ENCODE results near the gene HNRNPH1. TPM values are rescaled to one million over a fixed set of nuclear protein-coding genes. Genes with fewer than 3 reads are reported as not detected.
A peak's percentile ranks its signal among the peaks of the same experiment; 100 is the strongest.

The HNRNPH1 gene
- total and polyA plus RNA-seq, 7 experiments from 2014 or later = 120 to 2,239 (median 1,629) TPM

- Histone ChIP-seq H3K27ac (ENCODE audit: low read depth, low read length) (peak overlapping the region; percentile 23), H3K4me3 (ENCODE audit: low read length) (no peak overlapping the region), H3K27me3 (ENCODE audit: control insufficient read depth in 2 of 2, insufficient read depth in 2 of 2, low read length in 2 of 2) (no peaks in the 10 kb centered on the region), H3K9me3 (ENCODE audit: control insufficient read depth in 2 of 3, low read length in 3 of 3) (no peaks in the 10 kb centered on the region), H3K36me3 (ENCODE audit: control insufficient read depth in 2 of 3, insufficient read depth in 3 of 3, low read length in 3 of 3) (peaks cover 8 to 81% (median 26%) of the 10 kb centered on the region in 3 experiments), H3K4me1 (ENCODE audit: control insufficient read depth in 2 of 2, insufficient read depth in 2 of 2, low read length in 2 of 2) (peaks cover 8 to 16% of the 10 kb centered on the region in 2 donors)
- POLR2A ChIA-PET = interaction anchor here (1.0 to 7.4 kb wide), 5 partner anchors 10 to 70 kb away, joined by 4 to 135 read pairs (median 4); partner anchors contain the start of gene HNRNPH1
- Mint-ChIP-seq H3K36me3 (peaks cover 14 to 38% (median 29%) of the 10 kb centered on the region in 5 donors), H3K4me1 (peaks cover 27 to 59% (median 45%) of the 10 kb centered on the region in 7 donors), H3K27me3 (no peaks in the 10 kb centered on the region), H3K9me3 (peaks cover 0 to 4% (median 0%) of the 10 kb centered on the region in 11 donors), H3K4me3 (peak overlapping the region in 8 of 10 donors; percentile 39 to 68 (median 60)), H3K27ac (peak overlapping the region; percentile 16 to 82 (median 72))
- DNase-seq (peak in 8 of 9 donors; percentile 35 to 73 (median 58)), ATAC-seq (peak; percentile 68)
- CTCF ChIA-PET = interaction anchor here (1.8 kb wide), 1 partner anchor 15 kb away, joined by 5 read pairs; the partner anchor contains the start of gene HNRNPH1
- intact Hi-C loops (cut with micrococcal nuclease) = loop anchor here (1.0 kb wide), 2 partner anchors 11 to 13 kb away; no protein-coding TSS in a partner anchor
Measured at GRCh38 chr5:179608131-179608581, 15.3 kb downstream of the HNRNPH1 start.

- Mint-ChIP-seq H3K4me3 (peak overlapping the region in 2 of 10 donors; percentile 27 to 67), H3K27ac (peak overlapping the region; percentile 16 to 82 (median 72)), H3K4me1 (peaks cover 21 to 52% (median 39%) of the 10 kb centered on the region in 7 donors), H3K36me3 (peaks cover 10 to 35% (median 21%) of the 10 kb centered on the region in 5 donors), H3K9me3 (no peaks in the 10 kb centered on the region), H3K27me3 (no peaks in the 10 kb centered on the region)
- no peak for DNase-seq
- Histone ChIP-seq H3K36me3 (ENCODE audit: control insufficient read depth in 2 of 3, insufficient read depth in 3 of 3, low read length in 3 of 3) (peaks cover 0 to 78% (median 18%) of the 10 kb centered on the region in 3 experiments), H3K27me3 (ENCODE audit: control insufficient read depth in 2 of 2, insufficient read depth in 2 of 2, low read length in 2 of 2) (no peaks in the 10 kb centered on the region), H3K4me3 (ENCODE audit: low read length) (no peak overlapping the region), H3K4me1 (ENCODE audit: control insufficient read depth in 2 of 2, insufficient read depth in 2 of 2, low read length in 2 of 2) (peaks cover 8 to 16% of the 10 kb centered on the region in 2 donors), H3K9me3 (ENCODE audit: control insufficient read depth in 2 of 3, low read length in 3 of 3) (no peaks in the 10 kb centered on the region), H3K27ac (ENCODE audit: low read depth, low read length) (peak overlapping the region; percentile 23)
- ChIA-PET CTCF (interaction anchor here (1.8 kb wide), 1 partner anchor 16 kb away, joined by 5 read pairs; the partner anchor contains the start of gene HNRNPH1), POLR2A (interaction anchor here (1.0 to 7.4 kb wide), 4 partner anchors 9 to 57 kb away, joined by 4 to 135 read pairs (median 4); partner anchors contain the start of gene HNRNPH1)
- intact Hi-C loops (cut with micrococcal nuclease) = no loop called here
- peak; percentile 8 for ATAC-seq
Measured at GRCh38 chr5:179607160-179607931, 16.1 kb downstream of the HNRNPH1 start.

- peaks cover 0 to 81% (median 18%) of the 10 kb centered on the region in 3 experiments for H3K36me3 ChIP-seq (ENCODE audit: control insufficient read depth in 2 of 3, insufficient read depth in 3 of 3, low read length in 3 of 3)
- no peak for ATAC-seq
- Mint-ChIP-seq H3K4me3 (peak overlapping the region in 1 of 10 donors; percentile 27), H3K36me3 (peaks cover 8 to 33% (median 19%) of the 10 kb centered on the region in 5 donors), H3K27me3 (no peaks in the 10 kb centered on the region), H3K27ac (peak overlapping the region in 5 of 9 donors; percentile 2 to 63 (median 63)), H3K4me1 (peaks cover 18 to 50% (median 36%) of the 10 kb centered on the region in 7 donors), H3K9me3 (no peaks in the 10 kb centered on the region)
- no peaks in the 10 kb centered on the region for H3K9me3 ChIP-seq (ENCODE audit: control insufficient read depth in 2 of 3, low read length in 3 of 3)
- DNase-seq = no peak
- POLR2A ChIA-PET = interaction anchor here (7.4 kb wide), 1 partner anchor 14 kb away, joined by 135 read pairs; the partner anchor contains the start of gene HNRNPH1
- intact Hi-C loops (cut with micrococcal nuclease) = no loop called here
- H3K4me1 ChIP-seq (ENCODE audit: control insufficient read depth in 2 of 2, insufficient read depth in 2 of 2, low read length in 2 of 2) = peaks cover 8 to 16% of the 10 kb centered on the region in 2 donors
- H3K4me3 ChIP-seq (ENCODE audit: low read length) = no peak overlapping the region
- CTCF ChIA-PET = interaction anchor here (0.6 kb wide), 1 partner anchor 306 kb away, joined by 5 read pairs; no protein-coding TSS in a partner anchor
- no peak overlapping the region for H3K27ac ChIP-seq (ENCODE audit: low read depth, low read length)
- no peaks in the 10 kb centered on the region for H3K27me3 ChIP-seq (ENCODE audit: control insufficient read depth in 2 of 2, insufficient read depth in 2 of 2, low read length in 2 of 2)
Measured at GRCh38 chr5:179606910-179607159, 16.6 kb downstream of the HNRNPH1 start.

- ATAC-seq = no peak
- peaks cover 0 to 79% (median 17%) of the 10 kb centered on the region in 3 experiments for H3K36me3 ChIP-seq (ENCODE audit: control insufficient read depth in 2 of 3, insufficient read depth in 3 of 3, low read length in 3 of 3)
- Mint-ChIP-seq H3K27me3 (no peaks in the 10 kb centered on the region), H3K36me3 (peaks cover 5 to 31% (median 15%) of the 10 kb centered on the region in 5 donors), H3K9me3 (no peaks in the 10 kb centered on the region), H3K4me3 (no peak overlapping the region), H3K27ac (peak overlapping the region in 8 of 9 donors; percentile 16 to 72 (median 63)), H3K4me1 (peaks cover 15 to 46% (median 32%) of the 10 kb centered on the region in 7 donors)
- ChIA-PET POLR2A (interaction anchor here (7.4 kb wide), 1 partner anchor 14 kb away, joined by 135 read pairs; the partner anchor contains the start of gene HNRNPH1), CTCF (interaction anchor here (0.6 kb wide), 1 partner anchor 307 kb away, joined by 5 read pairs; no protein-coding TSS in a partner anchor)
- H3K4me1 ChIP-seq (ENCODE audit: control insufficient read depth in 2 of 2, insufficient read depth in 2 of 2, low read length in 2 of 2) = peaks cover 8 to 16% of the 10 kb centered on the region in 2 donors
- no peak overlapping the region for H3K4me3 ChIP-seq (ENCODE audit: low read length)
- H3K27ac ChIP-seq (ENCODE audit: low read depth, low read length) = no peak overlapping the region
- intact Hi-C loops (cut with micrococcal nuclease) = no loop called here
- no peaks in the 10 kb centered on the region for H3K9me3 ChIP-seq (ENCODE audit: control insufficient read depth in 2 of 3, low read length in 3 of 3)
- DNase-seq = no peak
- H3K27me3 ChIP-seq (ENCODE audit: control insufficient read depth in 2 of 2, insufficient read depth in 2 of 2, low read length in 2 of 2) = no peaks in the 10 kb centered on the region
Measured at GRCh38 chr5:179606071-179606909, 17.2 kb downstream of the HNRNPH1 start.

GRCh38 chr5:179605026-179605833, 18.2 kb downstream of the HNRNPH1 start:
- Histone ChIP-seq H3K27ac (ENCODE audit: low read depth, low read length) (no peak overlapping the region), H3K27me3 (ENCODE audit: control insufficient read depth in 2 of 2, insufficient read depth in 2 of 2, low read length in 2 of 2) (no peaks in the 10 kb centered on the region), H3K4me1 (ENCODE audit: control insufficient read depth in 2 of 2, insufficient read depth in 2 of 2, low read length in 2 of 2) (peaks cover 8 to 16% of the 10 kb centered on the region in 2 donors), H3K9me3 (ENCODE audit: control insufficient read depth in 2 of 3, low read length in 3 of 3) (no peaks in the 10 kb centered on the region), H3K36me3 (ENCODE audit: control insufficient read depth in 2 of 3, insufficient read depth in 3 of 3, low read length in 3 of 3) (peaks cover 0 to 70% (median 6%) of the 10 kb centered on the region in 3 experiments), H3K4me3 (ENCODE audit: low read length) (no peak overlapping the region)
- DNase-seq (no peak), ATAC-seq (peak; percentile 12)
- CTCF ChIA-PET = no interaction called here
- no peaks in the 10 kb centered on the region for H3K9me3 Mint-ChIP-seq
- H3K36me3 Mint-ChIP-seq = peaks cover 5 to 25% (median 10%) of the 10 kb centered on the region in 5 donors
- H3K4me1 Mint-ChIP-seq = peaks cover 9 to 36% (median 23%) of the 10 kb centered on the region in 7 donors
- H3K27ac Mint-ChIP-seq = peak overlapping the region in 6 of 9 donors; percentile 50 to 74 (median 66)
- intact Hi-C loops (cut with micrococcal nuclease) = no loop called here
- POLR2A ChIA-PET = interaction anchor here (7.4 kb wide), 1 partner anchor 15 kb away, joined by 135 read pairs; the partner anchor contains the start of gene HNRNPH1
- H3K27me3 Mint-ChIP-seq = no peaks in the 10 kb centered on the region
- H3K4me3 Mint-ChIP-seq = no peak overlapping the region
